MM.1S (cell line): ENCODE results near the gene SREBF1.

Experiments used
- DNase-seq: peaks from one replicate; pipeline ENCODE4 v3.0.0-alpha.2; 2015
- H2AFZ ChIP-seq: fragments of 300-600 bp; sonication (generic); 2 replicates; pipeline ENCODE4 v1.6.0; 2016; ENCODE audit warnings: antibody characterized with exemption, low read length
- H3F3A ChIP-seq: fragments of 300-600 bp; sonication (generic); 2 replicates; pipeline ENCODE4 v1.6.1; 2016; ENCODE audit warnings: mild to moderate bottlenecking, antibody characterized with exemption, low read length, moderate library complexity, mixed read lengths; ENCODE audit not compliant: insufficient read depth
- H3K27ac ChIP-seq: fragments of 300-600 bp; sonication (generic); 2 replicates; pipeline ENCODE4 v1.5.1; 2016; ENCODE audit warnings: mild to moderate bottlenecking, low read length
- H3K27me3 ChIP-seq: fragments of 300-600 bp; sonication (generic); replicated peaks from 2 replicates; pipeline ENCODE4 v1.6.0; 2016; ENCODE audit warnings: low read length; ENCODE audit not compliant: insufficient read depth
- H3K36me3 ChIP-seq: fragments of 300-600 bp; sonication (generic); replicated peaks from 2 replicates; pipeline ENCODE4 v1.6.1; 2016; ENCODE audit warnings: mild to moderate bottlenecking, low read length, mixed read lengths; ENCODE audit not compliant: insufficient read depth
- H3K4me1 ChIP-seq: fragments of 300-600 bp; sonication (generic); 2 replicates; pipeline ENCODE4 v1.6.1; 2016; ENCODE audit warnings: low read length, mixed read lengths
- H3K4me2 ChIP-seq: fragments of 300-600 bp; sonication (generic); 2 replicates; pipeline ENCODE4 v1.6.0; 2016; ENCODE audit warnings: low read depth, low read length
- H3K4me3 ChIP-seq: fragments of 300-600 bp; sonication (generic); 2 replicates; pipeline ENCODE4 v1.5.1; 2016; ENCODE audit warnings: low read length, mixed read lengths
- H3K79me2 ChIP-seq: fragments of 300-600 bp; sonication (generic); 2 replicates; pipeline ENCODE4 v1.6.1; 2016; ENCODE audit warnings: mixed run types, low read length, mixed read lengths
- H3K9ac ChIP-seq: fragments of 300-600 bp; sonication (generic); 2 replicates; pipeline ENCODE4 v1.6.1; 2016; ENCODE audit warnings: low read length, mixed read lengths
- H3K9me2 ChIP-seq: fragments of 300-600 bp; sonication (generic); replicated peaks from 2 replicates; pipeline ENCODE4 v1.6.1; 2016; ENCODE audit warnings: mild to moderate bottlenecking, low read length, mixed read lengths; ENCODE audit not compliant: insufficient read depth
- H3K9me3 ChIP-seq: fragments of 300-600 bp; sonication (generic); replicated peaks from 2 replicates; pipeline ENCODE4 v1.6.1; 2016; ENCODE audit warnings: mild to moderate bottlenecking, low read length, mixed read lengths; ENCODE audit not compliant: insufficient read depth
- H4K20me1 ChIP-seq: fragments of 300-600 bp; sonication (generic); 2 replicates; pipeline ENCODE4 v1.6.1; 2016; ENCODE audit warnings: mild to moderate bottlenecking, low read length, moderate library complexity, mixed read lengths; ENCODE audit not compliant: insufficient read depth
- CTCF ChIP-seq: fragments of 300-600 bp; sonication (generic); IDR thresholded peaks from 2 replicates; pipeline ENCODE4 v1.5.1; 2016; ENCODE audit warnings: antibody characterized with exemption, low read length, mixed read lengths
- EZH2 ChIP-seq: fragments of 300-600 bp; sonication (generic); optimal IDR thresholded peaks from 2 replicates; pipeline ENCODE3; 2017; ENCODE audit warnings: low read depth, mild to moderate bottlenecking, antibody characterized with exemption, low read length, mixed read lengths
- EZH2phosphoT487 ChIP-seq: fragments of 300-600 bp; sonication (generic); IDR thresholded peaks from 2 replicates; pipeline ENCODE4 v1.6.1; 2018; ENCODE audit warnings: antibody characterized with exemption, low read length

SREBF1 gene

GRCh38 chr17:17844079-17844478, 7.3 kb upstream of the SREBF1 start:
- no peak for DNase-seq
- no peak for TF ChIP-seq EZH2phosphoT487

GRCh38 chr17:17843096-17843495, 6.3 kb upstream of the SREBF1 start:
- H3K9me2 ChIP-seq = no peaks in the 10 kb centered on the region
- no peak for TF ChIP-seq CTCF
- TF ChIP-seq EZH2phosphoT487 = no peak
- TF ChIP-seq EZH2 = no peak
- H3K9ac ChIP-seq = no peak overlapping the region
- no peaks in the 10 kb centered on the region for H3K9me3 ChIP-seq
- H3K4me2 ChIP-seq = no peak overlapping the region
- H3K4me3 ChIP-seq = no peak overlapping the region
- H4K20me1 ChIP-seq = no peaks in the 10 kb centered on the region
- H2AFZ ChIP-seq = no peak overlapping the region
- peaks cover 19% of the 10 kb centered on the region for H3K4me1 ChIP-seq
- no peaks in the 10 kb centered on the region for H3K36me3 ChIP-seq
- H3K27me3 ChIP-seq = no peaks in the 10 kb centered on the region
- H3F3A ChIP-seq = peaks cover 10% of the 10 kb centered on the region
- DNase-seq = no peak
- no peak overlapping the region for H3K27ac ChIP-seq
- H3K79me2 ChIP-seq = no peaks in the 10 kb centered on the region

More at GRCh38 chr17:17844079-17844478, 7.3 kb upstream of the SREBF1 start:
- Histone ChIP-seq H4K20me1 (no peaks in the 10 kb centered on the region), H3K36me3 (no peaks in the 10 kb centered on the region), H3F3A (peaks cover 10% of the 10 kb centered on the region), H3K27me3 (no peaks in the 10 kb centered on the region), H3K4me3 (no peak overlapping the region), H2AFZ (no peak overlapping the region), H3K79me2 (no peaks in the 10 kb centered on the region), H3K9me3 (no peaks in the 10 kb centered on the region), H3K9me2 (no peaks in the 10 kb centered on the region), H3K4me1 (peaks cover 13% of the 10 kb centered on the region), H3K9ac (no peak overlapping the region), H3K27ac (no peak overlapping the region), H3K4me2 (no peak overlapping the region)

GRCh38 chr17:17842111-17842876, 5.5 kb upstream of the SREBF1 start:
- TF ChIP-seq EZH2 (no peak), EZH2phosphoT487 (no peak), CTCF (no peak)
- no peaks in the 10 kb centered on the region for H3K79me2 ChIP-seq
- no peaks in the 10 kb centered on the region for H3K36me3 ChIP-seq
- no peaks in the 10 kb centered on the region for H3K9me3 ChIP-seq
- DNase-seq = no peak
- no peak overlapping the region for H3K9ac ChIP-seq
- no peak overlapping the region for H2AFZ ChIP-seq
- H3K4me1 ChIP-seq = peaks cover 27% of the 10 kb centered on the region
- no peaks in the 10 kb centered on the region for H3K9me2 ChIP-seq
- no peak overlapping the region for H3K4me3 ChIP-seq
- H3K27ac ChIP-seq = no peak overlapping the region
- peaks cover 10% of the 10 kb centered on the region for H3F3A ChIP-seq
- no peaks in the 10 kb centered on the region for H4K20me1 ChIP-seq
- H3K4me2 ChIP-seq = no peak overlapping the region
- no peaks in the 10 kb centered on the region for H3K27me3 ChIP-seq

- Histone ChIP-seq H3K9me2 (no peaks in the 10 kb centered on the region), H3K4me2 (no peak overlapping the region), H3K36me3 (no peaks in the 10 kb centered on the region), H3F3A (peaks cover 10% of the 10 kb centered on the region), H4K20me1 (no peaks in the 10 kb centered on the region), H3K9ac (no peak overlapping the region), H2AFZ (no peak overlapping the region), H3K4me3 (no peak overlapping the region), H3K27ac (no peak overlapping the region), H3K4me1 (peaks cover 31% of the 10 kb centered on the region), H3K9me3 (no peaks in the 10 kb centered on the region), H3K27me3 (no peaks in the 10 kb centered on the region), H3K79me2 (no peaks in the 10 kb centered on the region)
- no peak for TF ChIP-seq CTCF
- TF ChIP-seq EZH2 = no peak
- TF ChIP-seq EZH2phosphoT487 = no peak
- DNase-seq = no peak
These were observed 4.8 kb upstream of the SREBF1 start for GRCh38 chr17:17841601-17842025.
